Stimulated activated naive CD8-positive, alpha-beta T cell treated with anti-CD3 and anti-CD28 coated beads, Interleukin-15, Interleukin-2, amounts not matched to agents 100 U/mL and 50 U/mL, for 24 hours (primary cell): ENCODE results near the gene SPAG7.
A peak's percentile ranks its signal among the peaks of the same experiment; 100 is the strongest.
"Not testable (repeated sequence)": the region's sequence is repeated elsewhere in the genome, so short reads cannot be mapped to it uniquely, and the experiment has no call there.

Experiments
- ATAC-seq: fragments of 150-1000 bp; cut with Tn5 transposase; one replicate; pipeline ENCODE4 v1.10.0; 2021
- DNase-seq: peaks from one replicate; pipeline ENCODE4 v3.0.0; 2021

The SPAG7 gene

GRCh38 chr17:4938069-4938491 is 29.5 kb downstream of the SPAG7 start:
- ATAC-seq (no peak), DNase-seq (no peak)

GRCh38 chr17:4937553-4937952 is 30.1 kb downstream of the SPAG7 start:
- no peak for ATAC-seq

DNA sequence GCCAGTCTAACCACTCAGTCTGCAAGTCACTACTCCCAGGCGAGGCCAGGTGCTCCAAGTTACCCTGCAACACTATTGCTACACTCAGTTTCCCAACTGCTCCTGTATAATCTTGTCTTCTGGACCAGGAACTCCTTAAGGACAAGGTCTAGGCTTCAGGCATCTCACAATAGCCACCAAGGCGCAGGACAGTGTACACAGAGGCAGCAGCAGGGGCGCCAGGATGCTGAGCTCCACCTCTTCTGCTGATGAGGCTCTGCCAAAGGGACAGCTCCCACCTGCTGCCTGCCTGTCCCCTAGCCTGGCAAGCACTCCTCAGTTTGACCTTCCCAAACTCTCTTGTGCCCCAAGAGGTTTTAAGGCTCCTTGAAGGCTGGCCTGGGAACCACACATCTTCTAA is 31.2 kb downstream of the SPAG7 start:
- DNase-seq: no peak
- no peak for ATAC-seq

More at GRCh38 chr17:4937553-4937952, 30.1 kb downstream of the SPAG7 start:
- no peak for DNase-seq

GRCh38 chr17:4935650-4936049 is 32.0 kb downstream of the SPAG7 start:
- no peak for DNase-seq
- ATAC-seq: no peak

DNA sequence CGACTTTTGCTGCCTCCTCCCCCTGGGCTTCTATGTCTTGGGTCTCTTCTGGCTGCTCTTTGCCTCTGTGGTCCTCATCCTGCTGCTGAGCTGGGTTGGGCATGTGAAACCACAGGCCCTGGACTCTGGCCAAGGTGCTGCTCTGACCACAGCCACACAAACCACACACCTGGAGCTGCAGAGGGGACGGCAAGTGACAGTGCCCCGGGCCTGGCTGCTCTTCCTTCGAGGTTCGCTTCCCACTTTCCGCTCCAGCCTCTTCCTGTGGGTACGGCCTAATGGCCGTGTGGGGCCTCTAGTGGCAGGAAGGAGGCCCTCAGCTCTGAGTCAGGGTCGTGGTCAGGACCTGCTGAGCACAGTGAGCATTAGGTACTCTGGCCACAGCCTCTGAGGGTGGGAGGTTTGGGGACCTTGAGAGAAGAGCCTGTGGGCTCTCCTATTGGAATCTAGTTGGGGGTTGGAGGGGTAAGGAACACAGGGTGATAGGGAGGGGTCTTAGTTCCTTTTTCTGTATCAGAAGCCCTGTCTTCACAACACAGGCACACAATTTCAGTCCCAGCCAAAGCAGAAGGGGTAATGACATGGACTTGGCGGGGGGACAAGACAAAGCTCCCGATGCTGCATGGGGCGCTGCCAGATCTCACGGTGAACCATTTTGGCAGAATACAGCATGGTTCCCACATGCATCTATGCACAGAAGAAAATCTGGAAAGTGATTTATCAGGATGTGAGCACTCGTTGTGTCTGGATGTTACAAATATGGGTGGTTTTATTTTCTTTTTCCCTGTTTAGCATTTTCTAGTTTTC is 33.2 kb downstream of the SPAG7 start:
- ATAC-seq (peak; percentile 55), DNase-seq (no peak)

DNA sequence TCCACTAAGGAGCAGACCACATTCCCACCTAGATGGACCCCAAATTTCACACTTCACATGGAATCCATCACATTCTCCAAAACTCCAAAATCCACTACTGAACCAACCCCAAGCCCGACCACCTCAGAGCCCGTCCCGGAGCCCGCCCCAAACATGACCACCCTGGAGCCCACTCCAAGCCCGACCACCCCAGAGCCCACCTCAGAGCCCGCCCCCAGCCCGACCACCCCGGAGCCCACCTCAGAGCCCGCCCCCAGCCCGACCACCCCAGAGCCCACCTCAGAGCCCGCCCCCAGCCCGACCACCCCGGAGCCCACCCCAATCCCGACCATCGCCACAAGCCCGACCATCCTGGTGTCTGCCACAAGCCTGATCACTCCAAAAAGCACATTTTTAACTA is 34.0 kb downstream of the SPAG7 start:
- ATAC-seq (no peak), DNase-seq (no peak)

DNA sequence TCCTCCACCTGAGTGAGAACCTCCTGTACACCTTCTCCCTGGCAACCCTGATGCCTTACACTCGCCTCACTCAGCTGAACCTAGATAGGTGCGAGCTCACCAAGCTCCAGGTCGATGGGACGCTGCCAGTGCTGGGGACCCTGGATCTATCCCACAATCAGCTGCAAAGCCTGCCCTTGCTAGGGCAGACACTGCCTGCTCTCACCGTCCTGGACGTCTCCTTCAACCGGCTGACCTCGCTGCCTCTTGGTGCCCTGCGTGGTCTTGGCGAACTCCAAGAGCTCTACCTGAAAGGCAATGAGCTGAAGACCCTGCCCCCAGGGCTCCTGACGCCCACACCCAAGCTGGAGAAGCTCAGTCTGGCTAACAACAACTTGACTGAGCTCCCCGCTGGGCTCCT is 34.9 kb downstream of the SPAG7 start:
- no peak for DNase-seq
- no peak for ATAC-seq

DNA sequence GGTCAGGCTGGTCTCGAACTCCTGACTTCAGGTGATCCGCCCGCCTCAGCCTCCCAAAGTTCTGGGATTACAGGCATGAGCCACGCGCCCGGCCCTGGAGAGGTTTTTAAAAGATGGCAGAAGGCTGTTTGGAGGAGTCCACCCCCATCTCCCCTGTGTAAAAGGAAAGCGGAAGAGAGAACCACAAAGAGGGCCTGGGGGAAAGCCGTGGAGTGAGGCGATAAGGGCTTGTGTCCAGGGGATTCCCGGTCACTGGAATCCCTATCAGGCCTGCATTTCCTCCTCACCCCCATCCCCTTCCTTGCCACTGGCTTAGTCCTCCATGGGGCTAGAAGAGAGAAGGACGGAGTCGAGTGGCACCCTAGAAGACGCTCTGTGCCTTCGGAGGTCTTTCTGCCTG is 35.7 kb downstream of the SPAG7 start, which contains the start of gene GP1BA:
Gene GP1BA, plus strand, starts transcription at position 315 of the 400 bp plus-strand sequence. CDS start 328 bp downstream, outside the sequence.
- no peak for DNase-seq
- no peak for ATAC-seq

DNA sequence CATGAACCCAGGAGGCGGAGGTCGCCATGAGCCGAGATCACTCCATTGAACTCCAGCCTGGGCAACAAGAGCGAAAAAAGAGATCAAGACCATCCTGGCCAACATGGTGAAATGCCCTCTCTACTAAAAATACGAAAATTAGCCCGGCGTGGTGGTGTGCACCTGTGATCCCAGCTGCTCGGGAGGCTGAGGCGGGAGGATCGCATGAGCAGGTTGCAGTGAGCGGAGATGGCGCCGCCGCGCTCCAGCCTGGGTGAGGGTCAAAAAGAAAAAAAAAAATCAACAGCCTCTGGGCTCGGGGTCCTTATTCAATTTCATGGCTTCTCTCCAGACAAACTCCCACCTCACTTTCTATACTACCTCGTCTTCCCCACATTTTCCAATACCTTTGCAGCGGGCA is 38.7 kb downstream of the SPAG7 start:
- ATAC-seq (no peak), DNase-seq (no peak)

DNA sequence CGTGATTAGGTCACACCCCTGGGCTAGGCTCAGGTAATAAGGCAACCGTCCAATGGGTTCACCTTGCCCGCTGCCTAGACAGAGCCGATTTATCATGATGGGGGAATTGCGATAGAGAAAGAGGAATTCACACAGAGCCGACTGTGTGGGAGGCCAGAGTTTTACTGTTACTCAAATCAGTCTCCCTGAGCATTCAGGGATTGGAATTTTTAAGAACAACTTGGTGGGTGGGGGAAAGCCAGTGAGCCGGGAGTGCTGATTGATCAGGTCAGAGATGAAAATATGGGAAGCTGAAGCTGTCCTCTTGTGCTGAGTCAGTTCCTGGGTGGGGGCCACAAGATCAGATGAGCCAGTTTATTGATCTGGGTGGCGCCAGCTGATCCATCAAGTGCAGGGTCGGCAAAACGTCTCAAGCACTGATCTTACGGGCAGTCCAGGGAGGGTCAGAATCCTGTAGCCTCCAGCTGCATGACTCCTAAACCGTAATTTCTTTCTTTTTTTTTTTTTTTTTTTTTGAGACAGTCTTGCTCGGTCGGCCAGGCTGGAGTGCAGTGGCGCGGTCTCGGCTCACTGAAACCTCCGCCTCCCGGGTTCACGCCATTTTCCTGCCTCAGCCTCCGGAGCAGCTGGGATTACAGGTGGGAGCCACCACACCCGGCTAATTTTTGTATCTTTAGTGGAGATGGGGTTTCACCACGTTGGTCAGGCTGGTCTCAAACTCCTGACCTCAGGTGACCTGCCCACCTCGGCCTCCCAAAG is 40.9 kb downstream of the SPAG7 start:
- ATAC-seq, DNase-seq: not testable (repeated sequence)

GRCh38 chr17:4921320-4921719 is 46.3 kb downstream of the SPAG7 start:
- no peak for ATAC-seq
- no peak for DNase-seq

DNA sequence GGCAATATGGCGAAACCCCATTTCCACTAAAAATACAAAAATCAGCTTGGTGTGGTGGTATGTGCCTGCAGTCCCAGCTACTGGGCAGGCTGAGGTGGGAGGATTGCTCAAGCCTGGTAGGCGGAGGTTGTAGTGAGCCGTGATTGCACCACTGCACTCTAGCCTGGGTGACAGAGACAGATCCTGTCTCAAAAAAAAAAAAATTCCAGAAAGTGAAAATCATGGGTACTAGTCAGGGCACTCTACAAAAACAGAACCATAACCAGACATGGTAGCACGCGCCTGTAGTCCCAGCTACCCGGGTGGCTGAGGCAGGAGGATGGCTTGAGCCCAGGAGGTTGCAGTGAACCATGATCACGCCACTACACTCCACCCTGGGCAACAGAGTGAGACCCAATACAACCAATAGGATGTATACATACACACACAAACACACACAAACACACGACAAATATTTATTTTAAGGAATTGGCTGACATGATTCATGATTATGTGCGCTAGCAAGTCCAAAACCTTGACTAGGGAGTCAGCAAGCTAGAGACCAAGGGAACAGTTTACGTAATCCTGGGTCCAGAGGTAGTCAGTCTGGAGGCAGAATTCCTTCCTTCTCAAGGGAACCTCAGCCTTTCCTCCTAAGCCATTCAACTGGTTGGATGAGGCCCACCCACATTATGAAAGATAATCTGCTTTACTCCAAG is 47.1 kb downstream of the SPAG7 start:
- no peak for ATAC-seq
- no peak for DNase-seq

DNA sequence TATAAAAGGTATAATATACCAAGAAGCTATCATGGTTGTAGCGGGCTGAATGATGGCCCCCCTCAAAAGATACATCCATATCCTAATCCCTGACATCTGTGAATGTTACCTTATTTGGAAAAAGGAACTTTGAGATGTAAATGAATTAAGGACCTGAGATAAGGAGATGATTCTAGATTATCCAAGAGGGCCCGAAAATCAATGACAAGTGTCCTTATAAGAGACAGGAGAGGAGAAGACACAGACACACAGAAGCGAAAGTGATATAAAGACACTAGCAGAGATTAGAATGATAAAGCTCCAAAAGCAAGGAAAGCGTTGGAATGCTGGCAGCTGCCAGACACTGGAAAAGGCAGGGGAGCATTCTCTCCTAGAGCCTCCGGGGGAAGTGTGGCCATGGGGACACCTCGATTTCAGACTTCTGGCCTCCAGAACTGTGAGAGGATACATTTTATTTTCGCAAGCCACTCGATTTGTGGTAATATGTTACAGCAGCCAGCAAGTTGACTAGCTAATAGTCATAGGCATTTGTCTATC is 48.0 kb downstream of the SPAG7 start:
- DNase-seq (no peak), ATAC-seq (no peak)

- ATAC-seq, DNase-seq: not testable (repeated sequence)
Measured at GRCh38 chr17:4914551-4914950, 53.1 kb downstream of the SPAG7 start.

DNA sequence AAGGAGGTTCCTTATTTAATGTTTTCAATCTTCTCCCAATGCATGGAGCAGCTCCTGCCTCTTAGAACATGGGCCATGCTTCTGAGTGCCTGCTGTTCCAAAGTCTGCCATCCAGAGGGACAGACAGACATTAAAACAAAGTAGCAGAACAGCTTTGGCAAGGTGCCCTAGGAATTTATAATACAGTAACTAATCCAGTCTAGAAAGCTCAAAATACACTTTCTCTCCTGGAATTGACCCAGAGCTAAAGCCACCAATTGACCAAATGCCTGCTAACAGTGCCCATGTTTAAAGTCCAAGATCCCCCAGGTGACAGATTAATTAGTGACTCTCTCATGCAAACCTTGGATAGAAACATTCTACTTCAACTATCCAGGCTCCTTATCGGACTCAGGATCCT is 53.6 kb downstream of the SPAG7 start:
- DNase-seq (no peak), ATAC-seq (no peak)
